ENCODE data around the gene FARP1.

The FARP1 gene

GRCh38 chr13:98428256-98428966 lies 285.5 kb downstream of the FARP1 start:
- Histone ChIP-seq H3K27ac (no peak overlapping the region), H3K4me1 (no peaks in the 10 kb centered on the region), H3K9me3 (ENCODE audit: control insufficient read depth, low read length) (no peaks in the 10 kb centered on the region), H3K79me2 (no peaks in the 10 kb centered on the region), H3K4me2 (ENCODE audit: low read length) (no peak overlapping the region), H3K4me3 (ENCODE audit: low read depth, low read length) (no peak overlapping the region), H3K27me3 (ENCODE audit: control insufficient read depth, insufficient read depth, low read length) (no peaks in the 10 kb centered on the region), H3K36me3 (ENCODE audit: control insufficient read depth, insufficient read depth, low read length) (no peaks in the 10 kb centered on the region), H2AFZ (no peak overlapping the region), H3K9ac (no peak overlapping the region)
- TF ChIP-seq CTCF (IDR thresholded peaks at IDR 0.05), result no peak

GRCh38 chr13:98429081-98429480 lies 286.2 kb downstream of the FARP1 start:
- H3K27me3 ChIP-seq (ENCODE audit: control insufficient read depth, insufficient read depth, low read length), result no peaks in the 10 kb centered on the region
- H3K79me2 ChIP-seq, result no peaks in the 10 kb centered on the region
- H3K4me3 ChIP-seq (ENCODE audit: low read depth, low read length), result no peak overlapping the region
- H2AFZ ChIP-seq, result no peak overlapping the region
- no peak overlapping the region for H3K4me2 ChIP-seq (ENCODE audit: low read length)
- H3K9ac ChIP-seq, result no peak overlapping the region
- no peaks in the 10 kb centered on the region for H3K36me3 ChIP-seq (ENCODE audit: control insufficient read depth, insufficient read depth, low read length)
- no peak for TF ChIP-seq CTCF (IDR thresholded peaks at IDR 0.05)
- H3K4me1 ChIP-seq, result no peaks in the 10 kb centered on the region
- H3K27ac ChIP-seq, result no peak overlapping the region
- H3K9me3 ChIP-seq (ENCODE audit: control insufficient read depth, low read length), result no peaks in the 10 kb centered on the region

- H3K27ac ChIP-seq, result no peak overlapping the region
- no peaks in the 10 kb centered on the region for H3K27me3 ChIP-seq (ENCODE audit: control insufficient read depth, insufficient read depth, low read length)
- H3K4me3 ChIP-seq (ENCODE audit: low read depth, low read length), result no peak overlapping the region
- no peak overlapping the region for H3K9ac ChIP-seq
- no peak overlapping the region for H3K4me2 ChIP-seq (ENCODE audit: low read length)
- no peaks in the 10 kb centered on the region for H3K9me3 ChIP-seq (ENCODE audit: control insufficient read depth, low read length)
- no peaks in the 10 kb centered on the region for H3K36me3 ChIP-seq (ENCODE audit: control insufficient read depth, insufficient read depth, low read length)
- TF ChIP-seq CTCF (IDR thresholded peaks at IDR 0.05), result no peak
- H3K79me2 ChIP-seq, result no peaks in the 10 kb centered on the region
- no peak overlapping the region for H2AFZ ChIP-seq
- H3K4me1 ChIP-seq, result no peaks in the 10 kb centered on the region
These were observed 286.6 kb downstream of the FARP1 start for GRCh38 chr13:98429531-98429930.

GRCh38 chr13:98429977-98430736 lies 287.3 kb downstream of the FARP1 start:
- H3K9me3 ChIP-seq (ENCODE audit: control insufficient read depth, low read length), result no peaks in the 10 kb centered on the region
- no peak overlapping the region for H3K9ac ChIP-seq
- TF ChIP-seq CTCF (IDR thresholded peaks at IDR 0.05), result no peak
- no peaks in the 10 kb centered on the region for H3K36me3 ChIP-seq (ENCODE audit: control insufficient read depth, insufficient read depth, low read length)
- H3K4me1 ChIP-seq, result no peaks in the 10 kb centered on the region
- no peak overlapping the region for H3K4me2 ChIP-seq (ENCODE audit: low read length)
- H3K27me3 ChIP-seq (ENCODE audit: control insufficient read depth, insufficient read depth, low read length), result no peaks in the 10 kb centered on the region
- H3K4me3 ChIP-seq (ENCODE audit: low read depth, low read length), result no peak overlapping the region
- no peak overlapping the region for H3K27ac ChIP-seq
- H2AFZ ChIP-seq, result no peak overlapping the region
- H3K79me2 ChIP-seq, result no peaks in the 10 kb centered on the region

Measured in parathyroid adenoma (tissue), 2 donors.